HepG2 (cell line): Measurements from ENCODE around the gene ACSL3. TPM values are rescaled to one million over a fixed set of nuclear protein-coding genes. Genes with fewer than 3 reads are reported as not detected.

Source experiments
- ATAC-seq: fragments of 200-7000 bp; cut with Tn5 transposase; 3 replicates; pipeline ENCODE4 v1.9.1; 2020; ENCODE audit warnings: mild to moderate bottlenecking, moderate library complexity
- BruUV-seq: library from RNA; stranded (reverse); fragments of 400-500 nt; replicated peaks from 2 replicates; lab custom pipeline; 2021; lab: Mats Ljungman, UMichigan
- CTCF ChIA-PET: fragments of 300-600 bp; formaldehyde crosslinking; extraction: SDS; loops from one replicate; lab custom pipeline; 2021; ENCODE audit warnings: low total read pairs, inconsistent platforms, low intra/inter-chr PET ratio; lab: Yijun Ruan, JAX
- POLR2A ChIA-PET: fragments of 350-600 bp; sonication (Branson Sonifier 250); formaldehyde crosslinking; loops from one replicate; lab custom pipeline; 2020; ENCODE audit warnings: antibody characterized with exemption, inconsistent platforms; lab: Yijun Ruan, JAX
- DNase-seq: peaks from one replicate; pipeline ENCODE4 v3.0.0-alpha.2; 2015; ENCODE audit warnings: low spot score
- FAIRE-seq: peaks from 3 replicates; lab custom pipeline; 2011; peaks lifted over from hg19 to GRCh38; lab: Jason Lieb, UNC
- H2AFZ ChIP-seq: one replicate; pipeline ENCODE4 v1.6.1; 2011; ENCODE audit warnings: low read length, inconsistent platforms
- H3K27ac ChIP-seq: fragments of 300-600 bp; 3 replicates; pipeline ENCODE4 v1.8.0; 2011; ENCODE audit warnings: mixed run types, mild to moderate bottlenecking, mixed read lengths, low read length, inconsistent platforms; ENCODE audit not compliant: insufficient read depth; ENCODE audit errors: extremely low read length
- H3K27me3 ChIP-seq, 2 experiments: fragments of 200-600 bp in 1 of 2; 2 replicates in 1 of 2; 3 replicates in 1 of 2; pipeline versions ENCODE4 v1.6.0 to v1.8.0; 2011; ENCODE audit warnings: low read length in 2 of 2, mild to moderate bottlenecking in 2 of 2, moderate library complexity in 2 of 2, inconsistent platforms in 1 of 2; ENCODE audit not compliant: insufficient read depth in 2 of 2, control insufficient read depth in 1 of 2
- H3K36me3 ChIP-seq, 2 experiments: fragments of 200-600 bp in 1 of 2; replicated peaks in 1 of 2; 2 replicates in 1 of 2; 3 replicates in 1 of 2; pipeline versions ENCODE4 v1.5.1 to v1.8.0; 2011; ENCODE audit warnings: low read length in 2 of 2, inconsistent platforms in 1 of 2; ENCODE audit not compliant: insufficient read depth in 2 of 2, control insufficient read depth in 1 of 2
- H3K4me1 ChIP-seq: 2 replicates; pipeline ENCODE4 v1.5.1; 2012; ENCODE audit warnings: low read length, inconsistent platforms; ENCODE audit not compliant: insufficient read depth
- H3K4me2 ChIP-seq: 2 replicates; pipeline ENCODE4 v1.6.0; 2011; ENCODE audit warnings: low read depth, low read length, inconsistent platforms
- H3K4me3 ChIP-seq, 3 experiments: fragments of 200-600 bp in 1 of 3; sonication (generic), shearing (Covaris generic) in 1 of 3; replicated peaks in 1 of 3; 2 replicates each; pipeline ENCODE4 v1.5.1; 2011 to 2016; ENCODE audit warnings: low read length in 3 of 3, inconsistent platforms in 2 of 3, low read depth in 2 of 3, mild to moderate bottlenecking in 2 of 3, control low read depth in 1 of 3, mixed read lengths in 1 of 3; ENCODE audit not compliant: insufficient read depth in 1 of 3
- H3K79me2 ChIP-seq: one replicate; pipeline ENCODE4 v1.6.1; 2011; ENCODE audit warnings: low read length, inconsistent platforms; ENCODE audit not compliant: insufficient read depth
- H3K9ac ChIP-seq: 2 replicates; pipeline ENCODE4 v1.6.0; 2011; ENCODE audit warnings: mild to moderate bottlenecking, low read depth, low read length, inconsistent platforms; ENCODE audit not compliant: insufficient read depth
- H3K9me3 ChIP-seq: 2 replicates; pipeline ENCODE4 v1.5.1; 2012; ENCODE audit warnings: mild to moderate bottlenecking, low read length
- H4K20me1 ChIP-seq: 2 replicates; pipeline ENCODE4 v1.6.0; 2011; ENCODE audit warnings: inconsistent platforms, mild to moderate bottlenecking, low read length, moderate library complexity; ENCODE audit not compliant: insufficient read depth
- CAMTA2 ChIP-seq: sonication (generic); formaldehyde crosslinking; IDR thresholded peaks from 2 replicates; pipeline ENCODE4 v1.4.0; 2020; ENCODE audit warnings: mild to moderate bottlenecking, missing genetic modification reagents, borderline replicate concordance
- FOXK2 ChIP-seq: fragments of 450-650 bp; IDR thresholded peaks from 2 replicates; pipeline ENCODE4 v1.6.1; 2016
- HBP1 ChIP-seq: IDR thresholded peaks from 2 replicates; pipeline ENCODE4 v1.6.1; 2016; ENCODE audit warnings: low read depth, control low read depth
- KDM4B ChIP-seq: sonication (generic); formaldehyde crosslinking; IDR thresholded peaks from 2 replicates; pipeline ENCODE4 v1.4.0; 2020; ENCODE audit warnings: missing genetic modification reagents
- ONECUT2 ChIP-seq: sonication (generic); formaldehyde crosslinking; IDR thresholded peaks from 2 replicates; pipeline ENCODE4 v1.4.0; 2020; ENCODE audit warnings: missing genetic modification reagents
- SAP130 ChIP-seq: IDR thresholded peaks from 2 replicates; pipeline ENCODE4 v1.6.1; 2016; ENCODE audit warnings: low read depth
- TBX3 ChIP-seq: fragments of 450-650 bp; IDR thresholded peaks from 2 replicates; pipeline ENCODE4 v1.6.1; 2017; ENCODE audit warnings: antibody characterized with exemption, mild to moderate bottlenecking, inconsistent platforms, borderline replicate concordance
- TRAFD1 ChIP-seq: sonication (generic); formaldehyde crosslinking; IDR thresholded peaks from 2 replicates; pipeline ENCODE4 v1.5.1; 2020; ENCODE audit warnings: missing genetic modification reagents, mild to moderate bottlenecking, borderline replicate concordance
- ZBTB20 ChIP-seq: sonication (generic); formaldehyde crosslinking; IDR thresholded peaks from 2 replicates; pipeline ENCODE4 v1.8.1; 2023; ENCODE audit warnings: missing genetic modification reagents, low read depth, mild to moderate bottlenecking, borderline replicate concordance
- ZNF232 ChIP-seq: sonication (generic); formaldehyde crosslinking; IDR thresholded peaks from 2 replicates; pipeline ENCODE4 v1.4.0; 2020; ENCODE audit warnings: missing genetic modification reagents, borderline replicate concordance
- ZNF329 ChIP-seq: sonication (generic); formaldehyde crosslinking; IDR thresholded peaks from 2 replicates; pipeline ENCODE4 v1.9.0; 2021; ENCODE audit warnings: low read depth, mild to moderate bottlenecking, missing genetic modification reagents
- ZNF383 ChIP-seq: sonication (generic); formaldehyde crosslinking; IDR thresholded peaks from 2 replicates; pipeline ENCODE4 v1.4.0; 2020; ENCODE audit warnings: missing genetic modification reagents, mild to moderate bottlenecking, borderline replicate concordance
- ZNF547 ChIP-seq: sonication (generic); formaldehyde crosslinking; IDR thresholded peaks from 2 replicates; pipeline ENCODE4 v1.5.1; 2020; ENCODE audit warnings: mild to moderate bottlenecking, missing genetic modification reagents
- ZNF75D ChIP-seq: sonication (generic); formaldehyde crosslinking; IDR thresholded peaks from 2 replicates; pipeline ENCODE4 v1.8.1; 2023; ENCODE audit warnings: missing genetic modification reagents, mild to moderate bottlenecking, borderline replicate concordance
- WGBS: methylation state at CpG from one replicate; pipeline ENCODE4 v1.1.6; 2017; ENCODE audit warnings: low lambda C conversion rate; 5-methylcytosine and 5-hydroxymethylcytosine counted together
- in situ Hi-C: cut with HindIII; loops from 2 replicates; pipeline ENCODE4 v1.10.0; 2017; ENCODE audit warnings: low pct_unique_long_range_greater_than_20kb; ENCODE audit not compliant: extremely low pct_ligation_motif_present
- intact Hi-C: fragments of 100-400 bp; cut with micrococcal nuclease; formaldehyde crosslinking; loops from one replicate; pipeline ENCODE4 v1.10.0; 2022; ENCODE audit not compliant: unreplicated experiment
- polyA plus RNA-seq, 8 experiments: library from polyadenylated mRNA; depleted of rRNA in 3 of 8; stranded (reverse) in 7 of 8; unstranded in 1 of 8; fragments of >200 nt; fragmentation: Illumina TruSeq in 4 of 8; extraction: Trizol in 4 of 8; gene quantifications; 2 replicates each; pipeline versions ENCODE4 v1.2.1 to v1.2.3, GENCODE V29; 2011 to 2016; ENCODE audit warnings: low read depth in 4 of 8, missing spikeins in 1 of 8, mixed read lengths in 1 of 8; ENCODE audit not compliant: insufficient read depth in 1 of 8
- total RNA-seq, 5 experiments: library from RNA; depleted of rRNA; stranded (reverse); fragments of >200 nt; fragmentation: Illumina TruSeq; extraction: Trizol; gene quantifications; 2 replicates each; pipeline ENCODE4 v1.2.3, GENCODE V29; 2016; ENCODE audit warnings: low read depth in 1 of 5

The ACSL3 gene
- total and polyA plus RNA-seq, 2 of the 13 experiments (the other 11 are each of a cell fraction or from before 2014, with no cell fraction given) = 305 to 365 TPM

GRCh38 chr2:222973237-222973636 is 112.4 kb downstream of the ACSL3 start:
- H2AFZ ChIP-seq = no peak overlapping the region
- H3K27me3 ChIP-seq = peaks cover 1 to 29% of the 10 kb centered on the region in 2 experiments; a peak in 4 of 5 replicates
- ATAC-seq (no peak), FAIRE-seq (no peak), DNase-seq (no peak)
- no peak overlapping the region for H3K4me2 ChIP-seq
- H3K79me2 ChIP-seq = no peaks in the 10 kb centered on the region
- no peak overlapping the region for H3K4me3 ChIP-seq
- BruUV-seq = no TSS peak
- no peaks in the 10 kb centered on the region for H4K20me1 ChIP-seq
- H3K27ac ChIP-seq = no peak overlapping the region
- in situ Hi-C loops = loop anchor here (5.0 to 25.0 kb wide), 2 partner anchors 129 to 814 kb away; no protein-coding TSS in a partner anchor
- intact Hi-C loops = loop anchor here (5.0 kb wide), 1 partner anchor 414 kb away; no protein-coding TSS in a partner anchor
- no peak overlapping the region for H3K9ac ChIP-seq
- WGBS = 28% methylated on average over 4 of the region's 4 CpGs
- no peaks in the 10 kb centered on the region for H3K36me3 ChIP-seq
- no peaks in the 10 kb centered on the region for H3K9me3 ChIP-seq
- POLR2A ChIA-PET = no interaction called here
- CTCF ChIA-PET = interaction anchor here (2.7 kb wide), 1 partner anchor 128 kb away, joined by 28 read pairs; no protein-coding TSS in a partner anchor
- peaks cover 17% of the 10 kb centered on the region; the same call in 1 of the 2 replicates for H3K4me1 ChIP-seq
- TF ChIP-seq FOXK2 = no peak
- no peak for TF ChIP-seq TBX3
- no peak for TF ChIP-seq CAMTA2
- TF ChIP-seq ZNF232 (CRISPR knock-in tag) = no peak
- TF ChIP-seq ZBTB20 (CRISPR knock-in tag) = no peak
- TF ChIP-seq, all 625 proteins: peak for 0

- Histone ChIP-seq H4K20me1 (no peaks in the 10 kb centered on the region), H3K4me1 (peaks cover 17% of the 10 kb centered on the region; the same call in 1 of the 2 replicates), H3K27ac (no peak overlapping the region), H3K4me2 (no peak overlapping the region), H3K9me3 (no peaks in the 10 kb centered on the region), H3K9ac (no peak overlapping the region), H3K79me2 (no peaks in the 10 kb centered on the region), H3K27me3 (peaks cover 1 to 29% of the 10 kb centered on the region in 2 experiments; a peak in 4 of 5 replicates), H2AFZ (no peak overlapping the region), H3K4me3 (no peak overlapping the region), H3K36me3 (no peaks in the 10 kb centered on the region)
- WGBS = 63% methylated on average over 2 of the region's 2 CpGs
- POLR2A ChIA-PET = no interaction called here
- intact Hi-C loops = loop anchor here (5.0 kb wide), 1 partner anchor 414 kb away; no protein-coding TSS in a partner anchor
- BruUV-seq = no TSS peak
- in situ Hi-C loops = loop anchor here (5.0 to 25.0 kb wide), 2 partner anchors 129 to 814 kb away; no protein-coding TSS in a partner anchor
- CTCF ChIA-PET = interaction anchor here (2.7 kb wide), 1 partner anchor 128 kb away, joined by 28 read pairs; no protein-coding TSS in a partner anchor
- no peak for FAIRE-seq
- no peak for DNase-seq
- no peak for ATAC-seq
- no peak for TF ChIP-seq ZNF329 (CRISPR knock-in tag)
- TF ChIP-seq KDM4B (CRISPR knock-in tag) = no peak
- TF ChIP-seq ZNF75D (CRISPR knock-in tag) = no peak
- no peak for TF ChIP-seq SAP130
- TF ChIP-seq ZNF383 = no peak
- TF ChIP-seq ONECUT2 = no peak
- no peak for TF ChIP-seq ZNF547 (CRISPR knock-in tag)
- TF ChIP-seq TRAFD1 (CRISPR knock-in tag) = no peak
- no peak for TF ChIP-seq HBP1
Measured at GRCh38 chr2:222973733-222974132, 112.9 kb downstream of the ACSL3 start.
